Immature natural killer cell (primary cell): ENCODE data around the gene ACTG2. TPM values are rescaled to one million over a fixed set of nuclear protein-coding genes. Genes with fewer than 3 reads are reported as not detected.
A peak's percentile ranks its signal among the peaks of the same experiment; 100 is the strongest.

Experiments used
- DNase-seq, 3 donors: peaks; one replicate each; pipeline ENCODE4 v3.0.0; 2022; ENCODE audit warnings: mixed read lengths in 1 of 3
- H3K27ac Mint-ChIP-seq, 6 donors: one replicate each; pipeline ENCODE4 v1.8.0; 2020; ENCODE audit warnings: mixed read lengths in 6 of 6, mild to moderate bottlenecking in 5 of 6, inconsistent platforms in 4 of 6, moderate library complexity in 3 of 6
- H3K27me3 Mint-ChIP-seq, 3 donors: one replicate each; pipeline ENCODE4 v1.8.0; 2020 to 2021; ENCODE audit warnings: low read depth in 3 of 3, mild to moderate bottlenecking in 3 of 3, mixed read lengths in 3 of 3, moderate library complexity in 3 of 3, inconsistent platforms in 1 of 3
- H3K36me3 Mint-ChIP-seq, 3 donors: one replicate each; pipeline ENCODE4 v1.8.0; 2020; ENCODE audit warnings: mixed read lengths in 3 of 3, inconsistent platforms in 2 of 3, mild to moderate bottlenecking in 2 of 3
- H3K4me1 Mint-ChIP-seq, 2 donors: one replicate each; pipeline ENCODE4 v1.8.0; 2020; ENCODE audit warnings: inconsistent platforms in 2 of 2, mild to moderate bottlenecking in 2 of 2, mixed read lengths in 2 of 2, moderate library complexity in 1 of 2
- H3K4me3 Mint-ChIP-seq, 5 donors: one replicate each; pipeline ENCODE4 v1.8.0; 2020; ENCODE audit warnings: mild to moderate bottlenecking in 5 of 5, mixed read lengths in 5 of 5, inconsistent platforms in 3 of 5, moderate library complexity in 3 of 5
- H3K9me3 Mint-ChIP-seq, 6 donors: one replicate each; pipeline ENCODE4 v1.8.0; 2020; ENCODE audit warnings: mild to moderate bottlenecking in 6 of 6, mixed read lengths in 6 of 6, inconsistent platforms in 4 of 6, moderate library complexity in 3 of 6
- polyA plus RNA-seq, 3 donors: library from polyadenylated mRNA; unstranded; fragments of 300-500 nt; fragmentation: Illumina TruSeq; gene quantifications; one replicate each; pipeline ENCODE4 v1.2.3, GENCODE V29; 2021

Gene ACTG2
- polyA plus RNA-seq, 3 donors from 2014 or later, result not detected

- Mint-ChIP-seq H3K4me1 (no peaks in the 10 kb centered on the region), H3K4me3 (no peak overlapping the region), H3K36me3 (no peaks in the 10 kb centered on the region), H3K9me3 (no peaks in the 10 kb centered on the region), H3K27ac (no peak overlapping the region), H3K27me3 (peaks cover 0 to 5% (median 0%) of the 10 kb centered on the region in 3 donors)
- no peak for DNase-seq
These were observed 18.9 kb downstream of the ACTG2 start for GRCh38 chr2:73911548-73912208.

- H3K4me3 Mint-ChIP-seq, result no peak overlapping the region
- H3K27me3 Mint-ChIP-seq, result no peaks in the 10 kb centered on the region
- no peaks in the 10 kb centered on the region for H3K9me3 Mint-ChIP-seq
- no peak overlapping the region for H3K27ac Mint-ChIP-seq
- no peaks in the 10 kb centered on the region for H3K4me1 Mint-ChIP-seq
- DNase-seq, result no peak
- H3K36me3 Mint-ChIP-seq, result no peaks in the 10 kb centered on the region
These were observed 20.7 kb downstream of the ACTG2 start for GRCh38 chr2:73913414-73914054.

GRCh38 chr2:73914667-73915066 lies 21.9 kb downstream of the ACTG2 start:
- Mint-ChIP-seq H3K27me3 (no peaks in the 10 kb centered on the region), H3K4me3 (no peak overlapping the region), H3K36me3 (no peaks in the 10 kb centered on the region), H3K27ac (no peak overlapping the region), H3K4me1 (no peaks in the 10 kb centered on the region), H3K9me3 (no peaks in the 10 kb centered on the region)
- no peak for DNase-seq

- Mint-ChIP-seq H3K4me3 (no peak overlapping the region), H3K27ac (no peak overlapping the region), H3K36me3 (no peaks in the 10 kb centered on the region), H3K4me1 (no peaks in the 10 kb centered on the region), H3K9me3 (no peaks in the 10 kb centered on the region), H3K27me3 (no peaks in the 10 kb centered on the region)
- DNase-seq, result no peak
These were observed 22.7 kb downstream of the ACTG2 start for GRCh38 chr2:73915437-73915993.

GRCh38 chr2:73916666-73917065 lies 23.9 kb downstream of the ACTG2 start:
- H3K4me3 Mint-ChIP-seq, result no peak overlapping the region
- H3K36me3 Mint-ChIP-seq, result no peaks in the 10 kb centered on the region
- H3K4me1 Mint-ChIP-seq, result no peaks in the 10 kb centered on the region
- peaks cover 0 to 2% (median 0%) of the 10 kb centered on the region in 3 donors for H3K27me3 Mint-ChIP-seq
- H3K9me3 Mint-ChIP-seq, result no peaks in the 10 kb centered on the region
- no peak overlapping the region for H3K27ac Mint-ChIP-seq
- DNase-seq, result no peak

- no peak for DNase-seq
- Mint-ChIP-seq H3K4me3 (no peak overlapping the region), H3K27me3 (peaks cover 0 to 2% (median 0%) of the 10 kb centered on the region in 3 donors), H3K9me3 (no peaks in the 10 kb centered on the region), H3K27ac (no peak overlapping the region), H3K36me3 (no peaks in the 10 kb centered on the region), H3K4me1 (no peaks in the 10 kb centered on the region)
These were observed 24.5 kb downstream of the ACTG2 start for GRCh38 chr2:73917296-73917695.

- H3K4me3 Mint-ChIP-seq, result no peak overlapping the region
- H3K4me1 Mint-ChIP-seq, result no peaks in the 10 kb centered on the region
These were observed 24.9 kb downstream of the ACTG2 start for GRCh38 chr2:73917696-73918207.

GRCh38 chr2:73918856-73919255 lies 26.0 kb downstream of the ACTG2 start:
- Mint-ChIP-seq H3K27ac (no peak overlapping the region), H3K36me3 (no peaks in the 10 kb centered on the region), H3K27me3 (peaks cover 0 to 2% (median 2%) of the 10 kb centered on the region in 3 donors), H3K4me1 (no peaks in the 10 kb centered on the region), H3K4me3 (no peak overlapping the region), H3K9me3 (no peaks in the 10 kb centered on the region)
- no peak for DNase-seq

More at GRCh38 chr2:73917696-73918207, 24.9 kb downstream of the ACTG2 start:
- Mint-ChIP-seq H3K27me3 (peaks cover 0 to 2% (median 0%) of the 10 kb centered on the region in 3 donors), H3K27ac (no peak overlapping the region), H3K36me3 (no peaks in the 10 kb centered on the region), H3K9me3 (no peaks in the 10 kb centered on the region)
- no peak for DNase-seq

GRCh38 chr2:73919596-73920228 lies 26.9 kb downstream of the ACTG2 start:
- DNase-seq, result no peak
- H3K9me3 Mint-ChIP-seq, result no peaks in the 10 kb centered on the region
- H3K4me3 Mint-ChIP-seq, result no peak overlapping the region
- H3K36me3 Mint-ChIP-seq, result no peaks in the 10 kb centered on the region
- peaks cover 0 to 2% (median 2%) of the 10 kb centered on the region in 3 donors for H3K27me3 Mint-ChIP-seq
- H3K27ac Mint-ChIP-seq, result no peak overlapping the region
- no peaks in the 10 kb centered on the region for H3K4me1 Mint-ChIP-seq

- DNase-seq, result peak in 1 of 3 donors; percentile 20
- H3K27me3 Mint-ChIP-seq, result peaks cover 0 to 2% (median 2%) of the 10 kb centered on the region in 3 donors
- peaks cover under 1 to 2% of the 10 kb centered on the region in 2 donors for H3K4me1 Mint-ChIP-seq
- no peak overlapping the region for H3K4me3 Mint-ChIP-seq
- H3K36me3 Mint-ChIP-seq, result no peaks in the 10 kb centered on the region
- no peaks in the 10 kb centered on the region for H3K9me3 Mint-ChIP-seq
- H3K27ac Mint-ChIP-seq, result peak overlapping the region in 1 of 6 donors; percentile 49
These were observed 28.1 kb downstream of the ACTG2 start for GRCh38 chr2:73920577-73921545.

- Mint-ChIP-seq H3K9me3 (no peaks in the 10 kb centered on the region), H3K36me3 (peaks cover 0 to 2% (median 0%) of the 10 kb centered on the region in 3 donors), H3K4me3 (no peak overlapping the region), H3K27me3 (peaks cover 1 to 3% (median 3%) of the 10 kb centered on the region in 3 donors), H3K4me1 (peaks cover 7% of the 10 kb centered on the region in 2 donors), H3K27ac (peak overlapping the region in 3 of 6 donors; percentile 27 to 65 (median 45))
- no peak for DNase-seq
These were observed 28.8 kb downstream of the ACTG2 start for GRCh38 chr2:73921581-73921980.

GRCh38 chr2:73922681-73923080 lies 29.9 kb downstream of the ACTG2 start:
- no peak for DNase-seq
- Mint-ChIP-seq H3K9me3 (no peaks in the 10 kb centered on the region), H3K36me3 (peaks cover 0 to 4% (median 0%) of the 10 kb centered on the region in 3 donors), H3K4me3 (no peak overlapping the region), H3K4me1 (peaks cover 14 to 18% of the 10 kb centered on the region in 2 donors), H3K27ac (peak overlapping the region in 3 of 6 donors; percentile 36 to 71 (median 58)), H3K27me3 (peaks cover 4 to 7% (median 5%) of the 10 kb centered on the region in 3 donors)
